Activated CD8-positive, alpha-beta T cell treated with anti-CD3 and anti-CD28 coated beads, Interleukin-2, amount 10 ng/mL, durations not matched to agents 7 days and 5 days (primary cell): ENCODE data around the gene ADSS1. TPM values are rescaled to one million over a fixed set of nuclear protein-coding genes. Genes with fewer than 3 reads are reported as not detected.

Experiments
- ATAC-seq: fragments of 150-1000 bp; cut with Tn5 transposase; one replicate; pipeline ENCODE4 v1.10.0; 2021; ENCODE audit warnings: moderate library complexity
- CTCF ChIA-PET: fragments of 350-600 bp; sonication (Branson Sonifier 250); formaldehyde crosslinking; loops from one replicate; lab custom pipeline; 2021; ENCODE audit warnings: antibody characterized with exemption; lab: Charles Lee
- POLR2A ChIA-PET: fragments of 350-600 bp; sonication (Branson Sonifier 250); formaldehyde crosslinking; loops from one replicate; lab custom pipeline; 2021; ENCODE audit warnings: antibody characterized with exemption; lab: Charles Lee
- DNase-seq: peaks from one replicate; pipeline ENCODE4 v3.0.0-alpha.2; 2020
- H3K27ac Mint-ChIP-seq: one replicate; pipeline ENCODE4 v1.8.0; 2021; ENCODE audit warnings: mild to moderate bottlenecking, mixed read lengths
- H3K27me3 Mint-ChIP-seq: one replicate; pipeline ENCODE4 v1.8.0; 2021; ENCODE audit warnings: low read depth, mixed read lengths
- H3K36me3 Mint-ChIP-seq: one replicate; pipeline ENCODE4 v1.8.0; 2021; ENCODE audit warnings: low read depth, mixed read lengths
- H3K4me1 Mint-ChIP-seq: one replicate; pipeline ENCODE4 v1.8.0; 2021; ENCODE audit warnings: low read depth, mixed read lengths
- H3K4me3 Mint-ChIP-seq: one replicate; pipeline ENCODE4 v1.8.0; 2021; ENCODE audit warnings: mild to moderate bottlenecking, mixed read lengths
- H3K9me3 Mint-ChIP-seq: one replicate; pipeline ENCODE4 v1.8.0; 2022; ENCODE audit warnings: mixed read lengths; ENCODE audit not compliant: insufficient read depth
- total RNA-seq, 2 experiments: library from RNA; stranded (reverse); gene quantifications; one replicate each; pipeline ENCODE4 v1.2.3, GENCODE V29; 2021

Gene ADSS1
- total RNA-seq, 2 experiments from 2014 or later = 1.8 TPM

DNA sequence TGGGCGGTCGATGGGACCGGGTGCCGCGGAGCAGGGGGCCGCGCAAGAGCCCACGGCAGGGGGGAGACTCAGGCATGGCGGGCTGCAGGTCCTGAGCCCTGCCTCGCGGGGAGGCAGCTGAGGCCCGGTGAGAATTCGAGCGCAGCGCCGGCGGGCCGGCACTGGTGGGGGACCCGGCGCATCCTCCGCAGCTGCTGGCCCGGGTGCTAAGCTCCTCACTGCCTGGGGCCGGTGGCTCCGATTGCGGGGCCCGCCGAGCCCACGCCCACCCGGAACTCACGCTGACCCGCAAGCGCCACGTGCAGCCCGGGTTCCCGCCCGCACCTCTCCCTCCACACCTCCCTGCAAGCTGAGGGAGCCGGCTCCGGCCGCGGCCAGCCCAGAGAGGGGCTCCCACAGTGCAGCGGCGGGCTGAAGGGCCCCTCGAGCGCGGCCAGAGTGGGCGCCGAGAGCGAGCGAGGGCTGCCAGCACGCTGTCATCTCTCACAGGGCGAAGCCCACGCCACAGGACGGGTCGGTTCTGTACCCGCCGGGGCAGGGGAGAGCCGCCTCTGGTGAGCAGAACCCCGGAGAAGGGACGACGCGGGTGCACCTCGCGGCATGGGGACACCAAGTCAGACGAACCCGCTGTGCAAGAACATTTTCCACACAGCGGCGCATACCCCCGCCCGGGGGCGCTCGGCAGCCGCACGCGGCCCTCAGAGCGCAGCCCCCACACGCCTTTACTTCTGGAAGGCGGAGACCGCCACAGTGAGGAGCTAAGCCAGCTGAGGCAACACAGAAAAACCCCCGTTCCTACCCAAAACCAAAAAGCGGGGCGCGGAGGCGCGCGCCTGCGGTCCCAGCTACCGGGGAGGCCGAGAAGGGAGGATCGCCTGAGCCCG, 27.8 kb downstream of the ADSS1 start:
- peaks cover 46% of the 10 kb centered on the region for H3K4me1 Mint-ChIP-seq
- no peaks in the 10 kb centered on the region for H3K9me3 Mint-ChIP-seq
- H3K27me3 Mint-ChIP-seq = no peaks in the 10 kb centered on the region
- peak overlapping the region; percentile 91 for H3K4me3 Mint-ChIP-seq
- H3K36me3 Mint-ChIP-seq = peaks cover 31% of the 10 kb centered on the region
- DNase-seq (no peak), ATAC-seq (no peak)
- ChIA-PET CTCF (interaction anchor here (0.9 to 2.4 kb wide), 8 partner anchors 15 to 144 kb away, joined by 3 to 17 read pairs (median 6); no protein-coding TSS in a partner anchor), POLR2A (interaction anchor here (0.7 to 2.2 kb wide), 12 partner anchors 11 to 269 kb away, joined by 3 to 9 read pairs (median 5); partner anchors contain the start of genes ADSS1, AKT1, CDCA4 and ZBTB42)
- H3K27ac Mint-ChIP-seq = peak overlapping the region; percentile 96

DNA sequence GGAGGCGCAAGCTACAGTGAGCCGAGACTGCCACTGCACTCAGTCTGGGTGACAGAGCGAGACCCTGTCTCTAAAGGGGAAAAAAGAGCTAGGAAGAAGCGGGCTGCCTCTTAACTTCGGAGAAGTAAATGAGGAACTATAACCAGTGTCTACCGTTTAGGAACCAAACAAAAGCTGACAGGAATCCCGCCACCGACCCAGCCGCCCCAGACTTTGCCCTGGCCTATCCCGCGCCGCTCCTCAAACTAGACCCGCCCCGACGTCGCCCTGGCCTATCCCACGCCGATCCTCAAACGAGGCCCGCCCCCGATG, 28.4 kb downstream of the ADSS1 start:
- Mint-ChIP-seq H3K36me3 (peaks cover 37% of the 10 kb centered on the region), H3K9me3 (no peaks in the 10 kb centered on the region), H3K4me1 (peaks cover 51% of the 10 kb centered on the region), H3K4me3 (peak overlapping the region; percentile 91), H3K27ac (peak overlapping the region; percentile 96), H3K27me3 (no peaks in the 10 kb centered on the region)
- DNase-seq (no peak), ATAC-seq (peak; percentile 6)
- CTCF ChIA-PET = interaction anchor here (0.9 to 2.4 kb wide), 6 partner anchors 14 to 143 kb away, joined by 3 to 17 read pairs (median 6); no protein-coding TSS in a partner anchor
- POLR2A ChIA-PET = interaction anchor here (0.7 to 2.2 kb wide), 14 partner anchors 11 to 562 kb away, joined by 3 to 9 read pairs (median 4); partner anchors contain the start of genes ADSS1, AKT1, CDCA4 and ZBTB42

DNA sequence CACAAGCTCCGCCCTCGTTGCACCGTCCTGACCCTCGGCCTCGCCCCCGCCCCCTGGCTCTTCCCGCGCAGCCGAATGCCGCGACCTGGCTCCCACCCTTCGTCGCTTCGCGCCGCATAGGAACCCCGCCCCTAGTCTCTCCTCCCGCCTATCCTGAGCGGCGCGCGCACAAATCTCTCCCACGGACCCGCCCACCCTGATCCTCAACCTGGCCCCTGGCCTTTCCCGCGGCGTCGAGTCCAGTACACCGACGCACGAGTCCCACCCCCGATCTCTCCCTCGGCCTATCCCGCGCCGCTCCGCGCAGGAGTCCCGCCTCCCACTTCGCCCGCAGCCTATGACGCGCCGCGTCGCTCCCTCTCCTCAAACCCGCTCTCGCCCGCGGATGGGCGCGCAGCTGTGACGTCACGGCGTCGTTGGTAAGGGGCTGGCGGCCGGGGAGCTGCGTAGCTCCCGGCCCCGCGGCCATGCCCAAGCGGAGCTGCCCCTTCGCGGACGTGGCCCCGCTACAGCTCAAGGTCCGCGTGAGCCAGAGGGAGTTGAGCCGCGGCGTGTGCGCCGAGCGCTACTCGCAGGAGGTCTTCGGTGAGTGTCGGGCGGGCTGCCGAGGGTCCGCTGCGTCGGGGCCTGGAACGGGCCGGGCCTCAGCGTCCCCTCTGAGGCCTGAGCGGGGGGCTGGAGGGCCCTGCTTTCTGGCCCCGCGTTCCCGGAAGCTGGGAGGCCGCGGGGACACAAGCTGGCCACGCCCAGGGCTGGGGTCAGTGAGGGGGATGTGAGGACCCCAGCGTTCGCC, 28.9 kb downstream of the ADSS1 start, which contains the start of gene SIVA1:
SIVA1 (plus strand) TSS at position 413 of the 793 bp plus-strand sequence; CDS start at position 468, 55 bp downstream.
- DNase-seq = peak; percentile 100
- H3K9me3 Mint-ChIP-seq = no peaks in the 10 kb centered on the region
- H3K27me3 Mint-ChIP-seq = no peaks in the 10 kb centered on the region
- POLR2A ChIA-PET = interaction anchor here (0.7 to 2.2 kb wide), 14 partner anchors 10 to 561 kb away, joined by 3 to 9 read pairs (median 5); partner anchors contain the start of genes ADSS1, AKT1, CDCA4 and ZBTB42
- CTCF ChIA-PET = interaction anchor here (0.9 to 2.4 kb wide), 7 partner anchors 14 to 143 kb away, joined by 3 to 17 read pairs (median 6); no protein-coding TSS in a partner anchor
- peak; percentile 94 for ATAC-seq
- H3K27ac Mint-ChIP-seq = peak within 1 kb of the TSS; percentile 96
- peaks cover 43% of the 10 kb centered on the region for H3K36me3 Mint-ChIP-seq
- peaks cover 54% of the 10 kb centered on the region for H3K4me1 Mint-ChIP-seq
- H3K4me3 Mint-ChIP-seq = peak within 1 kb of the TSS; percentile 91

DNA sequence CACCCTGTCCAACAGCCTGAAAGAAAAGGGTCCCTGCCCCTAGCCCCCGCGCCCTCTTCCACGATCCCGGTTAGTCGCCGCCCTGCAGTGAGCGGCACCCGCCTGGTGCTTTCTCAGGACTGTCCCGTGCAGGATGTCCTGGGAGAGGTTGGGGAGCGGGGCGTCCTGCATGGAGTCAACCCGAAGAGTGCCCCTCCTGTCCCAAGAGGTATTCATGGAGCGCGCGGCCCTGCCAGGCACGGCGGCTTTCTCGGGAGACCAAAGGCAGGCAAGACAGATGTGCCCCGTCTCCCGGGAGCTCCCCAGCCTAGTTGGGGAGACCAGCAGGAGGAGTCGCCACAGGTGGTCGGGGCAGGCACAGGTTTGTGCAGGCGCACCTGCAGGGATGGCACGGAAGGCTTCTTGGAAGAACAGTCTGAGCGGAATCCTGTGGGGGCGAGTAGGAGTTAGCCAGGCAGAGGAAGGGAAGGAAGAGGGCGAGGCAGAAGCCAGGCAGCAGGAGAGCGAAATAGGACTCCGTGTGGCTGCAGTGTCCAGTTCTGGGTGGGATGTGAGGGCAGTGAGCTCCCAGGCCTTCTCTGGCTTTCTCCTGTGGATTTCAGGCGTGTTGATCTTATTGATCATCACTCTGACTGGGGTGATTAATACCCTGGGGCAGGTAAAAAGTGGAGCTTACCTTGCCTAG, 29.6 kb downstream of the ADSS1 start:
- Mint-ChIP-seq H3K4me3 (peak overlapping the region; percentile 91), H3K4me1 (peaks cover 57% of the 10 kb centered on the region), H3K27ac (peak overlapping the region; percentile 95), H3K36me3 (peaks cover 45% of the 10 kb centered on the region), H3K9me3 (no peaks in the 10 kb centered on the region), H3K27me3 (no peaks in the 10 kb centered on the region)
- ChIA-PET POLR2A (interaction anchor here (0.9 to 2.2 kb wide), 4 partner anchors 9 to 76 kb away, joined by 6 to 9 read pairs (median 8); no protein-coding TSS in a partner anchor), CTCF (interaction anchor here (1.0 to 2.4 kb wide), 5 partner anchors 15 to 73 kb away, joined by 3 to 17 read pairs (median 5); no protein-coding TSS in a partner anchor)
- no peak for ATAC-seq
- DNase-seq = no peak

DNA sequence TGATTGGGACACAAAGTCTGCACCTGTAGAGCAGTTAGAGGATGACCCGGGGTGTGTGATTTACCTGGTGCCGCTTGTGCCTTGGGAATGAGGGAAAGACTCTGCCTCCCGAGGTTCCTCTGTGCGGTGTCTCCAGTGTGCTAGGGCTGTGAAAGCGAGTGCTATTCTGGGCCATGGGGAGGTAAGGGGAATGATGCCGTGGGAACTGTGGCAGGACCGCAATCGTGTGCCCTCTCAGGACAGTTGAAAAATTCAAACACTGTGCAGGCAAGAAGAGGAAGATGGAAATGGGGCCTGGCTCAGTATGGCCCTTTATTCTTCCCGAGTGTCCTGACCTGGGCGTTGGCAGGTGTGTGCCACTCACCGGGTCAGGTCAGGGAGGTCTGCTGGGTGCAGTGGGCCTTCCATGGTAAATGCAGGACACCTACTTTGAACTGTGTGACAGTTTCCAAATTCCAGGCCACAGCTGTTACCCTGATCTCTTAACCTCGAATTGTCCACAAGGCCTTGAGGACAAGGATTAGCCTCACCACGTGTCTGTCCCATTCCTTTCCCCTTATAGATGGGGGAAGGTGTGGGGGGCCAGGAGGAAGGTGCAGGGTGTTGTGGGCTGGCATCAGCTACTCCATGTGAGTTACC, 30.3 kb downstream of the ADSS1 start:
- Mint-ChIP-seq H3K27ac (peak overlapping the region; percentile 95), H3K27me3 (no peaks in the 10 kb centered on the region), H3K9me3 (no peaks in the 10 kb centered on the region), H3K36me3 (peaks cover 51% of the 10 kb centered on the region), H3K4me3 (peak overlapping the region; percentile 91), H3K4me1 (peaks cover 55% of the 10 kb centered on the region)
- ChIA-PET POLR2A (interaction anchor here (0.8 to 2.2 kb wide), 2 partner anchors 9 to 14 kb away, joined by 3 to 9 read pairs; no protein-coding TSS in a partner anchor), CTCF (interaction anchor here (0.7 to 1.2 kb wide), 2 partner anchors 11 to 14 kb away, joined by 3 to 4 read pairs; no protein-coding TSS in a partner anchor)
- DNase-seq (no peak), ATAC-seq (no peak)

DNA sequence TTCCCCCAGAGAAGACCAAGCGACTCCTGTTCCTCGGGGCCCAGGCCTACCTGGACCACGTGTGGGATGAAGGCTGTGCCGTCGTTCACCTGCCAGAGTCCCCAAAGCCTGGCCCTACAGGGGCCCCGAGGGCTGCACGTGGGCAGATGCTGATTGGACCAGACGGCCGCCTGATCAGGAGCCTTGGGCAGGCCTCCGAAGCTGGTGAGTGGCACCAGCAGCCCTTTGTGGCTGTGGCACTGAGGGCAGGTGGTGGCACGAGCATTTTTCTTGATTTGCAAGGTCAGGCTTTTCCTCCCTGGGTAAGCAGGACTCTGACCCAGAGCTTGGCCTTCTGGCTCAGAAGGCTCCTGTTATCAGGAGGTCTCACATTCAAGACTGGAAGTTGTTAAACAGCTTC, 31.6 kb downstream of the ADSS1 start:
- no peak for ATAC-seq
- CTCF ChIA-PET = interaction anchor here (1.0 to 2.9 kb wide), 2 partner anchors 13 to 72 kb away, joined by 3 to 17 read pairs; no protein-coding TSS in a partner anchor
- H3K4me1 Mint-ChIP-seq = peaks cover 59% of the 10 kb centered on the region
- peak overlapping the region; percentile 91 for H3K4me3 Mint-ChIP-seq
- no peaks in the 10 kb centered on the region for H3K9me3 Mint-ChIP-seq
- H3K36me3 Mint-ChIP-seq = peaks cover 59% of the 10 kb centered on the region
- H3K27ac Mint-ChIP-seq = peak overlapping the region; percentile 95
- POLR2A ChIA-PET = no interaction called here
- no peaks in the 10 kb centered on the region for H3K27me3 Mint-ChIP-seq
- DNase-seq = no peak

DNA sequence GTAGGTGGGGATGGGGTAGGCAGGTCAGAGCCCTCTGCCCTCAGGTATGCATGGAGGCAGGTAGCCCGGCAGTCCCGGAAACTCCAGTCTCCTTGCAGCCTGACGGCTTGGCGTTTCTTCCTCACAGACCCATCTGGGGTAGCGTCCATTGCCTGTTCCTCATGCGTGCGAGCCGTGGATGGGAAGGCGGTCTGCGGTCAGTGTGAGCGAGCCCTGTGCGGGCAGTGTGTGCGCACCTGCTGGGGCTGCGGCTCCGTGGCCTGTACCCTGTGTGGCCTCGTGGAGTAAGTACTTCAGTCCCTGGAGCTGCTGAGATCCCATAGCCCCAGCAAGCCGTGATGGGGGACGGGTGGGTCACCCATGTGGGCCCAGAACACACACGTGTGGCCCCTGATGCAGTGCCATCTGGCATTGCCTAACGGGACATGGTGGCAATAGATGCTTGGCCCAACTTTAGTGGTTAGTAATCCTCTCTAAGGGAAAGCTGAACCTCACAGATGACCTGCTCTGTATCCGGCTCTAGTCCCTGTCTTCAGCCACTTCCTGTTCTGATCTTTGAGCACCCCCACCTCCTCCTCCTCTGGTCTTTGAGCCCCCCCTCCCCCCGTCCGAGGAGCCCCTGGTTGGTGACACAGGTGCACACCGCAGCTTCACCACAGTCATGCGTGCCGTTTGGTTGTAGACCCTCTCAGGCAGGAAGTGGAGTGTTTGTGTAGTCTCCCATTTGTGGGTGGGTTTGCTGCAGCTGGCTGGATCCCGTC, 32.6 kb downstream of the ADSS1 start:
- H3K4me1 Mint-ChIP-seq = peaks cover 56% of the 10 kb centered on the region
- DNase-seq (peak; percentile 70), ATAC-seq (no peak)
- ChIA-PET CTCF (interaction anchor here (0.8 to 2.9 kb wide), 3 partner anchors 10 to 69 kb away, joined by 4 to 17 read pairs (median 6); no protein-coding TSS in a partner anchor), POLR2A (interaction anchor here (0.8 kb wide), 1 partner anchor 11 kb away, joined by 3 read pairs; no protein-coding TSS in a partner anchor)
- no peaks in the 10 kb centered on the region for H3K27me3 Mint-ChIP-seq
- H3K9me3 Mint-ChIP-seq = no peaks in the 10 kb centered on the region
- H3K36me3 Mint-ChIP-seq = peaks cover 58% of the 10 kb centered on the region
- H3K27ac Mint-ChIP-seq = peak overlapping the region; percentile 95
- peak overlapping the region; percentile 49 for H3K4me3 Mint-ChIP-seq

DNA sequence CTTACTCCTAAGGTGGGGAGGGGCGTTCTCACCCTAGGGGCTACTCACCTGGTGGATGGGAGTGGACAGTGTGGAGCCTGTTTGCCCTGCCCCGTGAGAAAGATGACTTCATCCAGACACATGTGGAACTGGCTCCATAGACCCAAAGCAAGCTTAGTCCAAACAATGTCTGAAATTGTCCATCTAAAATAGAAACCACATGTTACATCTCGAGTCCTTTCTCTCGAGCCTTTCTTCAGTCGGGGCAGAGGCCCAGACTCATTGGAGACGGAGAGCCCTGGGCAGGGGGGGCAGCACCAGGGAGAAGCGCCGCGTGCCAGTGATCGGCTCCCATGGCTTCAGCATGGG, 33.2 kb downstream of the ADSS1 start:
- ATAC-seq (no peak), DNase-seq (no peak)
- CTCF ChIA-PET = interaction anchor here (0.8 to 2.9 kb wide), 3 partner anchors 10 to 68 kb away, joined by 4 to 17 read pairs (median 6); no protein-coding TSS in a partner anchor
- Mint-ChIP-seq H3K4me3 (peak overlapping the region; percentile 49), H3K4me1 (peaks cover 56% of the 10 kb centered on the region), H3K36me3 (peaks cover 61% of the 10 kb centered on the region), H3K27me3 (no peaks in the 10 kb centered on the region), H3K27ac (peak overlapping the region; percentile 95), H3K9me3 (no peaks in the 10 kb centered on the region)
- POLR2A ChIA-PET = interaction anchor here (0.8 kb wide), 1 partner anchor 10 kb away, joined by 3 read pairs; no protein-coding TSS in a partner anchor

DNA sequence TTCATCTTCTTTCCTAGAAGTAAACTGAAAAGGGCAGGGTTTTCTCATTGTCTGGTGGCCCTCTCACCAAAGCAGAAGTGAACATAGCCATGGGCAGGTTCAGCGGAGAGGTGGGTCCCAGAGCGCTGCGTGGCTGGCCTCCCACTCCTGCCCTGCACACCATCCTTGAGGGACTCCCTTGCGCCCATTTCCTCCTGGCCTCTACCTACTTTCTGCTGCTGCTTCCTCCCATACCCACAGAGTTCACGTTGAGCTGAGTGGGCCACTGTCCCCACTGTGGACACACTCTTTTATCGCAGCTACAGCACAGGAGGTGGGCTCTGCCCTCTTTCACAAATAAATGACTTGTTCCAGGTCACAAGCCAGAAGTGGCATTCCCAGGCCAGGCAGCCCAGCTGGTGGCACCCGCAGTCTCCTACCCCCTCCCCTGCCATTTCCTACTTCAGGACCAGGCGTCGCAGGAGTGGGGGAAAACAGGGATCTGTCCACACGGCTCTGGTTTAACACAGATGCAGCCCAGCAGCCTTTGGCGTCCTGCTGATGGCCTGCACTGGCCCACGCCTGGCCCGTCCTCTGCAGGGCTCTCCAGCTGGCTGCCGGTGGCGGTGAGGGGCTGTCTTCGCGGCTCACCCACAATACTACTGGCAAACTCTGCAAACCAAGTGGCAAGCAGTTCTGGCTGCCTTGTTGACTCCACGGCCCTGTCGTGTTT, 33.8 kb downstream of the ADSS1 start:
- H3K4me1 Mint-ChIP-seq = peaks cover 56% of the 10 kb centered on the region
- no peak overlapping the region for H3K4me3 Mint-ChIP-seq
- no peaks in the 10 kb centered on the region for H3K27me3 Mint-ChIP-seq
- peak overlapping the region; percentile 95 for H3K27ac Mint-ChIP-seq
- ATAC-seq (no peak), DNase-seq (no peak)
- no peaks in the 10 kb centered on the region for H3K9me3 Mint-ChIP-seq
- H3K36me3 Mint-ChIP-seq = peaks cover 64% of the 10 kb centered on the region
- POLR2A ChIA-PET = no interaction called here
- CTCF ChIA-PET = interaction anchor here (1.0 to 2.9 kb wide), 3 partner anchors 9 to 11 kb away, joined by 4 to 17 read pairs (median 6); no protein-coding TSS in a partner anchor
